GM19324 (cell line): ENCODE results near the gene PIGN.

Source experiments
- ATAC-seq: cut with Tn5 transposase; IDR thresholded peaks from one replicate; pipeline ENCODE4 v1.9.1; 2021; ENCODE audit warnings: mild to moderate bottlenecking, moderate library complexity; ENCODE audit not compliant: unreplicated experiment, low FRiP score

The PIGN gene

GRCh38 chr18:62119884-62120283 is 67.0 kb downstream of the PIGN start:
- no peak for ATAC-seq

- no peak for ATAC-seq
These were observed 68.5 kb downstream of the PIGN start for GRCh38 chr18:62118328-62118727.

- no peak for ATAC-seq
These were observed 77.2 kb downstream of the PIGN start for GRCh38 chr18:62109676-62110075.

GRCh38 chr18:62107881-62108280 is 79.0 kb downstream of the PIGN start:
- ATAC-seq = no peak

- no peak for ATAC-seq
These were observed 80.6 kb downstream of the PIGN start for GRCh38 chr18:62106271-62106670.

- no peak for ATAC-seq
These were observed 81.5 kb downstream of the PIGN start for GRCh38 chr18:62105376-62105775.

GRCh38 chr18:62102221-62102620 is 84.6 kb downstream of the PIGN start:
- ATAC-seq = no peak

- ATAC-seq = no peak
These were observed 85.5 kb downstream of the PIGN start for GRCh38 chr18:62101321-62101721.

GRCh38 chr18:62098960-62099359 is 87.9 kb downstream of the PIGN start:
- ATAC-seq = no peak

GRCh38 chr18:62097698-62098097 is 89.2 kb downstream of the PIGN start:
- no peak for ATAC-seq

GRCh38 chr18:62091487-62092120 is 95.3 kb downstream of the PIGN start:
- no peak for ATAC-seq

- no peak for ATAC-seq
These were observed 97.7 kb downstream of the PIGN start for GRCh38 chr18:62089174-62089573.

GRCh38 chr18:62088156-62088555 is 98.7 kb downstream of the PIGN start:
- ATAC-seq = no peak

GRCh38 chr18:62085756-62086155 is 101.1 kb downstream of the PIGN start:
- no peak for ATAC-seq

- no peak for ATAC-seq
These were observed 105.0 kb downstream of the PIGN start for GRCh38 chr18:62081761-62082294.

- no peak for ATAC-seq
These were observed 105.6 kb downstream of the PIGN start for GRCh38 chr18:62081248-62081647.

- ATAC-seq = no peak
These were observed 106.5 kb downstream of the PIGN start for GRCh38 chr18:62080172-62080900.

- ATAC-seq = no peak
These were observed 113.2 kb downstream of the PIGN start for GRCh38 chr18:62073461-62074281.

GRCh38 chr18:62072370-62072769 is 114.5 kb downstream of the PIGN start:
- ATAC-seq = no peak

- no peak for ATAC-seq
These were observed 115.8 kb downstream of the PIGN start for GRCh38 chr18:62071071-62071470.

GRCh38 chr18:62070302-62070701 is 116.6 kb downstream of the PIGN start:
- ATAC-seq = no peak
